Neural progenitor cell (in vitro differentiated cells): ENCODE measurements around the gene TFDP1.

Source experiments
- EZH2 ChIP-seq: fragments of 200-600 bp; sonication (generic); IDR thresholded peaks from 2 replicates; pipeline ENCODE4 v1.6.1; 2017; ENCODE audit warnings: antibody characterized with exemption, mild to moderate bottlenecking, moderate library complexity
- EZH2phosphoT487 ChIP-seq: fragments of 200-600 bp; sonication (generic); IDR thresholded peaks from 2 replicates; pipeline ENCODE4 v1.6.1; 2017; ENCODE audit warnings: antibody characterized with exemption
- TF ChIP-seq, protein P1 (sequence below): fragments of 200-600 bp; sonication (generic); IDR thresholded peaks from 2 replicates; pipeline ENCODE4 v1.5.1; 2017; ENCODE audit warnings: antibody characterized with exemption, mild to moderate bottlenecking

DNA sequence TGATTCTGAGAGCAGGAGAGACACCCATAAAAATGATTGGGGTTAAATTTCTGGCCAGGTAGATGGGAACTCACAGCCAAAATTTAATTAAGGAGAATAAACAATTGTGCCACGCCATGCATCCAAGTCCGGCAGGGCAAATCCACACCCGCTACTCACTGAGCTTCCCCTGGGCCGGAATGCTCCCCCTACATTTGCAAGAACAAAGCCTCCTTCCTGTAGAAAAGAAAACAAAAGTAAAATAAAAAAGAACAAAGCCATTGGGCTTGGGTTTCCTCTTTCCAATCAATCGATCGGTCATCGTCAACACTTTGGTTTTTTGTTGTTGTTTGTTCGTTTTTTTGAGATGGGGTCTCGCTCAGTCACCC is 30.2 kb upstream of the TFDP1 start:
- TF ChIP-seq EZH2: no peak
- TF ChIP-seq, protein P1, sequence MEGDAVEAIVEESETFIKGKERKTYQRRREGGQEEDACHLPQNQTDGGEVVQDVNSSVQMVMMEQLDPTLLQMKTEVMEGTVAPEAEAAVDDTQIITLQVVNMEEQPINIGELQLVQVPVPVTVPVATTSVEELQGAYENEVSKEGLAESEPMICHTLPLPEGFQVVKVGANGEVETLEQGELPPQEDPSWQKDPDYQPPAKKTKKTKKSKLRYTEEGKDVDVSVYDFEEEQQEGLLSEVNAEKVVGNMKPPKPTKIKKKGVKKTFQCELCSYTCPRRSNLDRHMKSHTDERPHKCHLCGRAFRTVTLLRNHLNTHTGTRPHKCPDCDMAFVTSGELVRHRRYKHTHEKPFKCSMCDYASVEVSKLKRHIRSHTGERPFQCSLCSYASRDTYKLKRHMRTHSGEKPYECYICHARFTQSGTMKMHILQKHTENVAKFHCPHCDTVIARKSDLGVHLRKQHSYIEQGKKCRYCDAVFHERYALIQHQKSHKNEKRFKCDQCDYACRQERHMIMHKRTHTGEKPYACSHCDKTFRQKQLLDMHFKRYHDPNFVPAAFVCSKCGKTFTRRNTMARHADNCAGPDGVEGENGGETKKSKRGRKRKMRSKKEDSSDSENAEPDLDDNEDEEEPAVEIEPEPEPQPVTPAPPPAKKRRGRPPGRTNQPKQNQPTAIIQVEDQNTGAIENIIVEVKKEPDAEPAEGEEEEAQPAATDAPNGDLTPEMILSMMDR: no peak
- no peak for TF ChIP-seq EZH2phosphoT487
